GM21737 (cell line): Measurements from ENCODE around the gene THAP6.

ENCODE experiments used
- ATAC-seq: cut with Tn5 transposase; IDR thresholded peaks from one replicate; pipeline ENCODE4 v1.9.1; 2021; ENCODE audit warnings: mild to moderate bottlenecking, moderate library complexity; ENCODE audit not compliant: unreplicated experiment

Gene THAP6

DNA sequence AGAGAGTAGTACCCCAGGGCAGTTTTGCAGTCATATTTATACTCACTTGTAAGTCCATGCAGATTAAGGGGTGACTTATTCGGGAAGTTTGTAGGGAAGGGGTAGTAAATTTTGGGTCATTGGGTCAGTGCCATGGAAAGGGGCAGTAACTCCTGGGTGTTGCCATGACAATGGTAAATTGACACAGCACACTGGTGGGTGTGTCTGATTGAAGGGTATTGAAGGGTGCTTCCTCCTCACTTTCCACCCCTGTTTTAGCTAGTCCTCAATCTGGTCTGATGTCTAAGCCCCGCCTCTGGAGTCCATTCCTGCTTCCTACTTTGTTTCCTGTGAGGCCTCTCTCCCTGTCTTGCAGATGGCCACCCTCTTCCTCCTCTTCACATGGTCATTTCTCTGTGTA lies 53.5 kb downstream of the THAP6 start:
- no peak for ATAC-seq
